DND-41 (cell line): ENCODE results near the gene SMARCD1.

Experiments
- EZH2 ChIP-seq: IDR thresholded peaks from 3 replicates; pipeline ENCODE4 v1.6.1; 2012; ENCODE audit warnings: borderline replicate concordance, low read depth, mild to moderate bottlenecking, moderate library complexity, low read length, inconsistent platforms; ENCODE audit not compliant: severe bottlenecking
- TF ChIP-seq, protein P1 (sequence below): IDR thresholded peaks from 2 replicates; pipeline ENCODE4 v1.5.1; 2012; ENCODE audit warnings: borderline replicate concordance, low read length, moderate library complexity, mild to moderate bottlenecking; ENCODE audit not compliant: poor library complexity, severe bottlenecking; ENCODE audit errors: extremely low read depth

DNA sequence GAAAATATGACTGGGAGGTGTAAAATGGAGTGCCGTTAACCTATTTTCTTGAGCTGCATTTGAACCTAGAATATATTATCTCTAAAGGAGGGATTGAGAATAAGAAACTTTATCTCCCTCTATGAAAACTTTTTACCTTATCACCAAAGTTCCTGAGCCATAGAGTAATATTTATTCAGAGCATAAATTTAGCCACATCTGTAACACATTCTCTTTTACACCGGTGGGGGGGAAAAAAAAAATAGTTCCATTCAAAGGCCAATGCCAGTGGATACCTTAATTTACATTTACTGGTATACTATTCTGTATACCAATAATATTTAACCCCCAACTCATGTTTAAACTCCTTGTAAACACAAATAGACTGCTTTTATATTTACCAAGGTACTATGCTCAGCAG is 60.3 kb downstream of the SMARCD1 start:
- TF ChIP-seq EZH2 = no peak
- TF ChIP-seq, protein P1, sequence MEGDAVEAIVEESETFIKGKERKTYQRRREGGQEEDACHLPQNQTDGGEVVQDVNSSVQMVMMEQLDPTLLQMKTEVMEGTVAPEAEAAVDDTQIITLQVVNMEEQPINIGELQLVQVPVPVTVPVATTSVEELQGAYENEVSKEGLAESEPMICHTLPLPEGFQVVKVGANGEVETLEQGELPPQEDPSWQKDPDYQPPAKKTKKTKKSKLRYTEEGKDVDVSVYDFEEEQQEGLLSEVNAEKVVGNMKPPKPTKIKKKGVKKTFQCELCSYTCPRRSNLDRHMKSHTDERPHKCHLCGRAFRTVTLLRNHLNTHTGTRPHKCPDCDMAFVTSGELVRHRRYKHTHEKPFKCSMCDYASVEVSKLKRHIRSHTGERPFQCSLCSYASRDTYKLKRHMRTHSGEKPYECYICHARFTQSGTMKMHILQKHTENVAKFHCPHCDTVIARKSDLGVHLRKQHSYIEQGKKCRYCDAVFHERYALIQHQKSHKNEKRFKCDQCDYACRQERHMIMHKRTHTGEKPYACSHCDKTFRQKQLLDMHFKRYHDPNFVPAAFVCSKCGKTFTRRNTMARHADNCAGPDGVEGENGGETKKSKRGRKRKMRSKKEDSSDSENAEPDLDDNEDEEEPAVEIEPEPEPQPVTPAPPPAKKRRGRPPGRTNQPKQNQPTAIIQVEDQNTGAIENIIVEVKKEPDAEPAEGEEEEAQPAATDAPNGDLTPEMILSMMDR = no peak
